ENCODE results near the gene NSUN2.

The NSUN2 gene

DNA sequence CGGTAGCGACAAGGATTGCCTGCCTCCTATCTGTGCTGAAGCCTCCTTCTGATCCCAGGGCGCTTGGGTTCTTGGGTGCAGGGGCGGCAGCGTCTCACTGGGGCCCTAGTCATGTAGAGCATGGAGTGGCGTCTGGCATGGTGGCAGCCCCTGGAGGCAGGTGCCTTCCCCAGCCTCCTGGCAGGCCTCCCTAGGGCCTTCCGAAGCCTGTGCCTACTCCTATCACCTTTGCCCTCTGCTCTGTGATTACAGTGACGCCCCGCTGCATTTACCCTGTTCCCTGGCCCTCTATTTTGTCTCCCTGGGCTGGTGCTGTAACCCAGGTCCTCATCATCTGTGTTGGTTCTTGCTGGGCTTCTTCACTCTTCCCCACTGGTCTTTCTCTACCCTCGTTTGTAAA is 4.2 kb upstream of the NSUN2 start:
- Histone ChIP-seq H3K79me2 (ENCODE audit: low read length) (peaks cover 28% of the 10 kb centered on the region), H4K20me1 (ENCODE audit: insufficient read depth, low read length) (0 out of 2 replicates have a peak, but pooled peaks cover 3% of the 10 kb centered on the region), H3K4me2 (ENCODE audit: low read length) (no peak overlapping the region), H3K4me1 (ENCODE audit: low read length) (peaks cover 5% of the 10 kb centered on the region), H3K9ac (ENCODE audit: low read length) (no peak overlapping the region), H3K27ac (ENCODE audit: low read length) (no peak overlapping the region), H3K36me3 (replicated peaks; ENCODE audit: low read depth, low read length) (no peaks in the 10 kb centered on the region), H3K27me3 (ENCODE audit: low read depth, low read length) (no peaks in the 10 kb centered on the region), H2AFZ (ENCODE audit: low read depth, low read length) (no peak overlapping the region), H3K4me3 (ENCODE audit: low read length) (no peak overlapping the region), H3K9me3 (ENCODE audit: insufficient read depth, low read length) (no peaks in the 10 kb centered on the region)
- TF ChIP-seq EZH2phosphoT487 (IDR thresholded peaks at IDR 0.05; ENCODE audit: low read depth), result no peak
- TF ChIP-seq, protein P1, sequence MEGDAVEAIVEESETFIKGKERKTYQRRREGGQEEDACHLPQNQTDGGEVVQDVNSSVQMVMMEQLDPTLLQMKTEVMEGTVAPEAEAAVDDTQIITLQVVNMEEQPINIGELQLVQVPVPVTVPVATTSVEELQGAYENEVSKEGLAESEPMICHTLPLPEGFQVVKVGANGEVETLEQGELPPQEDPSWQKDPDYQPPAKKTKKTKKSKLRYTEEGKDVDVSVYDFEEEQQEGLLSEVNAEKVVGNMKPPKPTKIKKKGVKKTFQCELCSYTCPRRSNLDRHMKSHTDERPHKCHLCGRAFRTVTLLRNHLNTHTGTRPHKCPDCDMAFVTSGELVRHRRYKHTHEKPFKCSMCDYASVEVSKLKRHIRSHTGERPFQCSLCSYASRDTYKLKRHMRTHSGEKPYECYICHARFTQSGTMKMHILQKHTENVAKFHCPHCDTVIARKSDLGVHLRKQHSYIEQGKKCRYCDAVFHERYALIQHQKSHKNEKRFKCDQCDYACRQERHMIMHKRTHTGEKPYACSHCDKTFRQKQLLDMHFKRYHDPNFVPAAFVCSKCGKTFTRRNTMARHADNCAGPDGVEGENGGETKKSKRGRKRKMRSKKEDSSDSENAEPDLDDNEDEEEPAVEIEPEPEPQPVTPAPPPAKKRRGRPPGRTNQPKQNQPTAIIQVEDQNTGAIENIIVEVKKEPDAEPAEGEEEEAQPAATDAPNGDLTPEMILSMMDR (IDR thresholded peaks at IDR 0.05; ENCODE audit: low read depth, low read length), result no peak

DNA sequence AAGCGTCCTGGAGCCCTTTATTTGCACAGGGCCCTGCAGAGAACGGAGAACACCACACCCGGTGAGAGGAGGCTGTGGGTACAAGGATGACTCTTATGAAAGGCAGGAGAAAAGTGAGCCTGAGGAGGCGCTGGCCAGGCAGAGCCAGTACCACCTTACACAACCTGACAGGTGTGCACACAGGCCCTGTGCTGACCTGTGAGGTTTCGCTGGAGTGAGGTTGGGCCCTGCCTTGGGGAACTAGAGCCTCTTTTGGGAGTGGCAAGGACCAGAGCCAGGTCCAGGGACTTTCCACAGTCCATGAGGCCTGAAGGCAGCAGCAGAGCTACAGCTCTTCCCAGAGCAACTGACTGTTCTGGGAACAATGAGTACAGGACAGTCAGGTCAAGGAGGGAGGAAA is 3.4 kb upstream of the NSUN2 start:
- Histone ChIP-seq H3K79me2 (ENCODE audit: low read length) (peaks cover 35% of the 10 kb centered on the region), H3K4me3 (ENCODE audit: low read length) (no peak overlapping the region), H3K4me2 (ENCODE audit: low read length) (no peak overlapping the region), H3K27me3 (ENCODE audit: low read depth, low read length) (no peaks in the 10 kb centered on the region), H3K36me3 (replicated peaks; ENCODE audit: low read depth, low read length) (peaks cover 4% of the 10 kb centered on the region), H3K9ac (ENCODE audit: low read length) (no peak overlapping the region), H4K20me1 (ENCODE audit: insufficient read depth, low read length) (0 out of 2 replicates have a peak, but pooled peaks cover 3% of the 10 kb centered on the region), H3K9me3 (ENCODE audit: insufficient read depth, low read length) (no peaks in the 10 kb centered on the region), H3K4me1 (ENCODE audit: low read length) (peaks cover 12% of the 10 kb centered on the region), H2AFZ (ENCODE audit: low read depth, low read length) (no peak overlapping the region), H3K27ac (ENCODE audit: low read length) (no peak overlapping the region)
- TF ChIP-seq, protein P1 (IDR thresholded peaks at IDR 0.05; ENCODE audit: low read depth, low read length), result no peak
- TF ChIP-seq EZH2phosphoT487 (IDR thresholded peaks at IDR 0.05; ENCODE audit: low read depth), result no peak

DNA sequence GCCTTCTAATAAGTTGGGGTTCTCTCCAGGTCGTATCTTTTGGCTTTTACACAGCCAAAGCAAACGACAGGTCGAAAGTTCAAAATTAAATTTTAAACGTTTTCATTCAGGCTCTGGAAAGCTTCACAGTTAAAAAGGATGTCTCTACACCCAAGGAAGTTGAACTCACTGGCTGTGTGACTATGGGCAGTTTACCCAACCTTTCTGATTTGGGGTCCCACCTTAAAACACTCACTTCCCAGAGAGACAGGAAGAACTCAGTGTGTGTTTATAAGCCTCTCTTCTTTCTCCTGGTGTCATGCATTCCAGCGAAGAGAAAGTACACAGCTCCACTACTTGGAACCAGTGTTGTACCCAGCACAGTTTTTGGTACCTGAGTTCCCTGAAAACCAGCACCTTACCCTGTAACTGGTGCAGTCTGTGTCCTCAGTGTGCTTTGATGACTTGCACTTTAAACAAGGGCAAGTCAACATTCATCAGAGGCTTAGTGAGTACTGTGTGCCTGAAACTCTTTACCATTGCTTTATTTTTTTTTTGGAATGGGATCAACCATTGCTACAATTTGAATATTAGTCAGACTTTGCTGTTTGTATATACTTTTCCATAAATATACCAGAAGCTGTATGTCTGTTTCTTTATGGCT is 2.1 kb upstream of the NSUN2 start:
- Histone ChIP-seq H3K4me1 (ENCODE audit: low read length) (peaks cover 15% of the 10 kb centered on the region), H3K27ac (ENCODE audit: low read length) (no peak overlapping the region), H3K9ac (ENCODE audit: low read length) (no peak overlapping the region), H3K9me3 (ENCODE audit: insufficient read depth, low read length) (no peaks in the 10 kb centered on the region), H3K4me3 (ENCODE audit: low read length) (peak overlapping the region; percentile 100), H3K79me2 (ENCODE audit: low read length) (peaks cover 49% of the 10 kb centered on the region), H2AFZ (ENCODE audit: low read depth, low read length) (no peak overlapping the region), H3K4me2 (ENCODE audit: low read length) (peak overlapping the region; percentile 71), H3K36me3 (replicated peaks; ENCODE audit: low read depth, low read length) (peaks cover 13% of the 10 kb centered on the region), H3K27me3 (ENCODE audit: low read depth, low read length) (no peaks in the 10 kb centered on the region), H4K20me1 (ENCODE audit: insufficient read depth, low read length) (0 out of 2 replicates have a peak, but pooled peaks cover 3% of the 10 kb centered on the region)
- no peak for TF ChIP-seq EZH2phosphoT487 (IDR thresholded peaks at IDR 0.05; ENCODE audit: low read depth)
- TF ChIP-seq, protein P1 (IDR thresholded peaks at IDR 0.05; ENCODE audit: low read depth, low read length), result no peak

DNA sequence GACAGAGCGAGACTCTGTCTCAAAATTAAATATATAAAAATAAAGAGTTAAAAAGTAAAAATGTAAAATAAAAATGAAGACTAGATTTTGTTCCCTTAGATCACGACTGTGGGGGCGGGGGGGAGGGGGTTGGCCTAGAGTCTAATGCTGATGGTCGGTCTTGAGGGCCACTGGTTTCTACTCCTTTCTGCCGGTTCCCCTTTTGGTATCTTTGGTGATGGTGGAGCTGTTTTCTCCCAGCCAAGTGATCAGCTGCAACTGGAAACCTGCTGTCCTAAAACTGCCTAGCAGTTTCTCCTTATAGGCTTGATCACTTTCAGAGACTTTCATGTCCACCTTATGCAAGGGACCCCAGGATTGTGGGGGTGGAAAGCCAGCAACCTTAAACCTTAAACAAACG is 1.5 kb upstream of the NSUN2 start:
- H3K4me2 ChIP-seq (ENCODE audit: low read length), result peak overlapping the region; percentile 78
- 0 out of 2 replicates have a peak, but pooled peaks cover 3% of the 10 kb centered on the region for H4K20me1 ChIP-seq (ENCODE audit: insufficient read depth, low read length)
- no peak overlapping the region for H2AFZ ChIP-seq (ENCODE audit: low read depth, low read length)
- H3K27ac ChIP-seq (ENCODE audit: low read length), result no peak overlapping the region
- no peaks in the 10 kb centered on the region for H3K9me3 ChIP-seq (ENCODE audit: insufficient read depth, low read length)
- no peaks in the 10 kb centered on the region for H3K27me3 ChIP-seq (ENCODE audit: low read depth, low read length)
- H3K4me1 ChIP-seq (ENCODE audit: low read length), result peaks cover 15% of the 10 kb centered on the region
- peaks cover 15% of the 10 kb centered on the region for H3K36me3 ChIP-seq (replicated peaks; ENCODE audit: low read depth, low read length)
- H3K9ac ChIP-seq (ENCODE audit: low read length), result peak overlapping the region; percentile 94
- peaks cover 55% of the 10 kb centered on the region for H3K79me2 ChIP-seq (ENCODE audit: low read length)
- TF ChIP-seq EZH2phosphoT487 (IDR thresholded peaks at IDR 0.05; ENCODE audit: low read depth), result no peak
- TF ChIP-seq, protein P1 (IDR thresholded peaks at IDR 0.05; ENCODE audit: low read depth, low read length), result no peak
- H3K4me3 ChIP-seq (ENCODE audit: low read length), result peak overlapping the region; percentile 100

Measured in OCI-LY3 (cell line).